Renal cortex interstitium (tissue), 11 donors: ENCODE results near the gene DOCK10. TPM values are rescaled to one million over a fixed set of nuclear protein-coding genes. Genes with fewer than 3 reads are reported as not detected.
A peak's percentile ranks its signal among the peaks of the same experiment; 100 is the strongest.

Experiments used
- DNase-seq, 11 donors: peaks; one replicate each; pipeline ENCODE4 v3.0.0-alpha.2; 2013; ENCODE audit warnings: low read depth in 9 of 11, low spot score in 4 of 11; ENCODE audit errors: extremely low read depth in 1 of 11
- polyA plus RNA-seq, 3 donors: library from polyadenylated mRNA; unstranded; fragments of 120-200 nt; gene quantifications; one replicate each; pipeline ENCODE4 v1.2.1, GENCODE V29; 2013; ENCODE audit not compliant: insufficient read length in 3 of 3

The DOCK10 gene
- polyA plus RNA-seq, 3 donors = 8.1 to 13.9 (median 9.1) TPM

- no peak for DNase-seq
Observed at GRCh38 chr2:224990710-224991109, 51.6 kb downstream of the DOCK10 start.

- no peak for DNase-seq
Observed at GRCh38 chr2:224987733-224988132, 54.5 kb downstream of the DOCK10 start.

GRCh38 chr2:224986477-224986876, 55.8 kb downstream of the DOCK10 start:
- DNase-seq = no peak

GRCh38 chr2:224984637-224985036, 57.6 kb downstream of the DOCK10 start:
- DNase-seq = no peak

GRCh38 chr2:224983712-224984554, 58.3 kb downstream of the DOCK10 start:
- DNase-seq = no peak

GRCh38 chr2:224982910-224983711, 59.2 kb downstream of the DOCK10 start:
- DNase-seq = peak in 2 of 11 donors; percentile 37 to 46

- DNase-seq = no peak
Observed at GRCh38 chr2:224982226-224982625, 60.0 kb downstream of the DOCK10 start.

GRCh38 chr2:224976629-224977525, 65.4 kb downstream of the DOCK10 start:
- DNase-seq = no peak

GRCh38 chr2:224975761-224976160, 66.5 kb downstream of the DOCK10 start:
- DNase-seq = no peak

GRCh38 chr2:224973112-224974016, 68.9 kb downstream of the DOCK10 start:
- DNase-seq = no peak

GRCh38 chr2:224971214-224971613, 71.1 kb downstream of the DOCK10 start:
- DNase-seq = no peak

GRCh38 chr2:224970311-224970710, 72.0 kb downstream of the DOCK10 start:
- DNase-seq = no peak

- DNase-seq = no peak
Observed at GRCh38 chr2:224969633-224970260, 72.5 kb downstream of the DOCK10 start.

- DNase-seq = no peak
Observed at GRCh38 chr2:224969095-224969494, 73.2 kb downstream of the DOCK10 start.

GRCh38 chr2:224968051-224968450, 74.2 kb downstream of the DOCK10 start:
- DNase-seq = no peak

- DNase-seq = no peak
Observed at GRCh38 chr2:224966613-224967012, 75.7 kb downstream of the DOCK10 start.

- DNase-seq = no peak
Observed at GRCh38 chr2:224959556-224959955, 82.7 kb downstream of the DOCK10 start.

GRCh38 chr2:224958873-224959272, 83.4 kb downstream of the DOCK10 start:
- no peak for DNase-seq
